ENCODE results near the gene KIF22. TPM values are rescaled to one million over a fixed set of nuclear protein-coding genes. Genes with fewer than 3 reads are reported as not detected.
"Not testable (repeated sequence)": the region's sequence is repeated elsewhere in the genome, so short reads cannot be mapped to it uniquely, and the experiment has no call there.

KIF22 gene
- total and polyA plus RNA-seq, 11 donors: 12.2 to 91.2 (median 32.2) TPM

- no peak for ATAC-seq
- Histone ChIP-seq H3K4me1 (no peaks in the 10 kb centered on the region), H3K27me3 (no peaks in the 10 kb centered on the region), H3K36me3 (no peaks in the 10 kb centered on the region), H3K9me3 (no peaks in the 10 kb centered on the region), H3K27ac (no peak overlapping the region), H3K4me3 (no peak overlapping the region)
- intact Hi-C loops (cut with DNase I): no loop called here
- TF ChIP-seq POLR2A (IDR thresholded peaks at IDR 0.05) (no peak), CTCF (IDR thresholded peaks at IDR 0.05) (no peak)
- WGBS, 4 donors: 77 to 90% (median 81%) methylated on average over 1 of the region's 1 CpG
- DNase-seq: no peak
Observed at GRCh38 chr16:29756654-29757053, 33.9 kb upstream of the KIF22 start.

DNA sequence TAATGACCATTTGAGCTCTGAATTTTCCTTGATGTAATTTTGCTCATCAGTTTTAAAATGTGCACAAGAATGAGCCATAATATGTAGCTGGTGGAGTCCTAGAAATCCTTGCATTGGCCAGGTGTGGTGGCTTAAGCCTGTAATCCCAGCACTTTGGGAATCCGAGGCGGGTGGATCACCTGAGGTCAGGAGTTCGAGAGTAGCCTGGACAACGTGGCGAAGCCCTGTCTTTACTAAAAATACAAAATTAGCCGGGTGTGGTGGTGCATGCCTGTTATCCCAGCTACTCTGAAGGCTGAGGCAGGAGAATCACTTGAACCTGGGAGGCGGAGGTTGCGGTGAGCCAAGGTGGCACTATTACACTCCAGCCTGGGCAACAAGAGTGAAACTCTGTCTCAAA, 33.5 kb upstream of the KIF22 start:
- DNase-seq; H3K9me3 ChIP-seq; ATAC-seq; H3K27ac ChIP-seq; intact Hi-C loops (cut with DNase I); H3K4me3 ChIP-seq; H3K36me3 ChIP-seq; H3K4me1 ChIP-seq; H3K27me3 ChIP-seq: not testable (repeated sequence)
- WGBS, 4 donors: 79 to 83% (median 81%) methylated on average over 8 of the region's 8 CpGs

GRCh38 chr16:29757950-29758466, 32.5 kb upstream of the KIF22 start:
- Histone ChIP-seq H3K9me3 (no peaks in the 10 kb centered on the region), H3K27ac (no peak overlapping the region), H3K4me3 (no peak overlapping the region), H3K27me3 (no peaks in the 10 kb centered on the region), H3K4me1 (no peaks in the 10 kb centered on the region), H3K36me3 (no peaks in the 10 kb centered on the region)
- TF ChIP-seq POLR2A (IDR thresholded peaks at IDR 0.05): no peak
- no peak for TF ChIP-seq CTCF (IDR thresholded peaks at IDR 0.05)
- no peak for DNase-seq
- intact Hi-C loops (cut with DNase I): no loop called here
- 70 to 76% (median 74%) methylated on average over 6 of the region's 6 CpGs for WGBS, 4 donors
- peak in 1 of 4 donors; percentile 20 for ATAC-seq

GRCh38 chr16:29760567-29761279, 29.8 kb upstream of the KIF22 start:
- Histone ChIP-seq H3K27me3 (peaks cover 0 to 7% (median 0%) of the 10 kb centered on the region in 9 donors), H3K36me3 (no peaks in the 10 kb centered on the region), H3K4me3 (no peak overlapping the region), H3K9me3 (no peaks in the 10 kb centered on the region), H3K4me1 (no peaks in the 10 kb centered on the region), H3K27ac (no peak overlapping the region)
- intact Hi-C loops (cut with DNase I): no loop called here
- TF ChIP-seq CTCF (IDR thresholded peaks at IDR 0.05) (no peak), POLR2A (IDR thresholded peaks at IDR 0.05) (no peak)
- ATAC-seq (no peak), DNase-seq (no peak)
- WGBS, 4 donors: 69 to 79% (median 74%) methylated on average over 9 of the region's 9 CpGs

DNA sequence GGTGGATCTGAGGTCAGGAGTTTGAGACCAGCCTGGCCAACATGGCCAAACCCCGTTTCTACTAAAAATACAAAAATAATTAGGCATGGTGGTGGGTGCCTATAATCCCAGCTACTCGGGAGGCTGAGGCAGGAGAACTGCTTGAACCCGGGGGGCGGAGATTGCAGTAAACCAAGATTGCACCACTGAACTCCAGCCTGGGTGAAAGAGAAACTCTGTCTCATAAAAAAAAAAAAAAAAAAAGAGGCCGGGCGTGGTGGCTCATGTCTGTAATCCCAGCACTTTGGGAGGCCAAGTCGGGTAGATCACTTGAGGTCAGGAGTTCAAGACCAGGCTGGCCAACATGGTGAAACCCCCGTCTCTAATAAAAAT, 29.3 kb upstream of the KIF22 start:
- H3K4me3 ChIP-seq; ATAC-seq; H3K36me3 ChIP-seq; H3K9me3 ChIP-seq; H3K27ac ChIP-seq; intact Hi-C loops (cut with DNase I); H3K4me1 ChIP-seq; DNase-seq; H3K27me3 ChIP-seq: not testable (repeated sequence)
- WGBS, 4 donors: 79 to 86% (median 81%) methylated on average over 8 of the region's 8 CpGs

Measured in heart left ventricle (tissue), 16 donors.